ENCODE measurements around the gene SDHAF4. TPM values are rescaled to one million over a fixed set of nuclear protein-coding genes. Genes with fewer than 3 reads are reported as not detected.

Gene SDHAF4
- total RNA-seq, 1 donor from 2014 or later: 11.0 TPM

- no peak overlapping the region for H3K9ac ChIP-seq (ENCODE audit: low read depth in 1 of 3, low read length in 3 of 3)
- no peaks in the 10 kb centered on the region for H3K4me1 ChIP-seq (ENCODE audit: control insufficient read depth in 3 of 3, insufficient read depth in 3 of 3, low read length in 3 of 3)
- H3K27me3 ChIP-seq (ENCODE audit: control insufficient read depth in 3 of 3, insufficient read depth in 3 of 3, low read length in 3 of 3): no peaks in the 10 kb centered on the region
- H3K36me3 ChIP-seq (ENCODE audit: control insufficient read depth in 3 of 3, insufficient read depth in 3 of 3, low read length in 3 of 3): no peaks in the 10 kb centered on the region
- no peak overlapping the region for H3K27ac ChIP-seq (ENCODE audit: low read depth, low read length)
- H3K9me3 ChIP-seq (ENCODE audit: control insufficient read depth in 3 of 3, low read length in 3 of 3): peaks cover 0 to 3% (median 0%) of the 10 kb centered on the region in 3 donors
- H3K4me3 ChIP-seq (ENCODE audit: low read length in 3 of 3): no peak overlapping the region
Measured at GRCh38 chr6:70620746-70621145, 54.0 kb downstream of the SDHAF4 start.

- Histone ChIP-seq H3K9me3 (ENCODE audit: control insufficient read depth in 3 of 3, low read length in 3 of 3) (peaks cover 0 to 3% (median 0%) of the 10 kb centered on the region in 3 donors), H3K27ac (ENCODE audit: low read depth, low read length) (no peak overlapping the region), H3K27me3 (ENCODE audit: control insufficient read depth in 3 of 3, insufficient read depth in 3 of 3, low read length in 3 of 3) (no peaks in the 10 kb centered on the region), H3K9ac (ENCODE audit: low read depth in 1 of 3, low read length in 3 of 3) (no peak overlapping the region), H3K4me1 (ENCODE audit: control insufficient read depth in 3 of 3, insufficient read depth in 3 of 3, low read length in 3 of 3) (no peaks in the 10 kb centered on the region), H3K4me3 (ENCODE audit: low read length in 3 of 3) (no peak overlapping the region), H3K36me3 (ENCODE audit: control insufficient read depth in 3 of 3, insufficient read depth in 3 of 3, low read length in 3 of 3) (no peaks in the 10 kb centered on the region)
Measured at GRCh38 chr6:70622461-70622860, 55.7 kb downstream of the SDHAF4 start.

GRCh38 chr6:70625436-70625835 lies 58.7 kb downstream of the SDHAF4 start:
- Histone ChIP-seq H3K4me3 (ENCODE audit: low read length in 3 of 3) (no peak overlapping the region), H3K27ac (ENCODE audit: low read depth, low read length) (no peak overlapping the region), H3K9me3 (ENCODE audit: control insufficient read depth in 3 of 3, low read length in 3 of 3) (peaks cover 0 to 3% (median 0%) of the 10 kb centered on the region in 3 donors), H3K9ac (ENCODE audit: low read depth in 1 of 3, low read length in 3 of 3) (no peak overlapping the region), H3K4me1 (ENCODE audit: control insufficient read depth in 3 of 3, insufficient read depth in 3 of 3, low read length in 3 of 3) (no peaks in the 10 kb centered on the region), H3K36me3 (ENCODE audit: control insufficient read depth in 3 of 3, insufficient read depth in 3 of 3, low read length in 3 of 3) (no peaks in the 10 kb centered on the region), H3K27me3 (ENCODE audit: control insufficient read depth in 3 of 3, insufficient read depth in 3 of 3, low read length in 3 of 3) (no peaks in the 10 kb centered on the region)

GRCh38 chr6:70627500-70628254 lies 60.9 kb downstream of the SDHAF4 start:
- Histone ChIP-seq H3K27me3 (ENCODE audit: control insufficient read depth in 3 of 3, insufficient read depth in 3 of 3, low read length in 3 of 3) (no peaks in the 10 kb centered on the region), H3K4me1 (ENCODE audit: control insufficient read depth in 3 of 3, insufficient read depth in 3 of 3, low read length in 3 of 3) (no peaks in the 10 kb centered on the region), H3K27ac (ENCODE audit: low read depth, low read length) (no peak overlapping the region), H3K9ac (ENCODE audit: low read depth in 1 of 3, low read length in 3 of 3) (no peak overlapping the region), H3K4me3 (ENCODE audit: low read length in 3 of 3) (no peak overlapping the region), H3K36me3 (ENCODE audit: control insufficient read depth in 3 of 3, insufficient read depth in 3 of 3, low read length in 3 of 3) (no peaks in the 10 kb centered on the region), H3K9me3 (ENCODE audit: control insufficient read depth in 3 of 3, low read length in 3 of 3) (peaks cover 0 to 3% (median 0%) of the 10 kb centered on the region in 3 donors)

- Histone ChIP-seq H3K9ac (ENCODE audit: low read depth in 1 of 3, low read length in 3 of 3) (no peak overlapping the region), H3K27ac (ENCODE audit: low read depth, low read length) (no peak overlapping the region), H3K4me3 (ENCODE audit: low read length in 3 of 3) (no peak overlapping the region), H3K9me3 (ENCODE audit: control insufficient read depth in 3 of 3, low read length in 3 of 3) (no peaks in the 10 kb centered on the region), H3K36me3 (ENCODE audit: control insufficient read depth in 3 of 3, insufficient read depth in 3 of 3, low read length in 3 of 3) (no peaks in the 10 kb centered on the region), H3K4me1 (ENCODE audit: control insufficient read depth in 3 of 3, insufficient read depth in 3 of 3, low read length in 3 of 3) (no peaks in the 10 kb centered on the region), H3K27me3 (ENCODE audit: control insufficient read depth in 3 of 3, insufficient read depth in 3 of 3, low read length in 3 of 3) (no peaks in the 10 kb centered on the region)
Measured at GRCh38 chr6:70629929-70630328, 63.2 kb downstream of the SDHAF4 start.

GRCh38 chr6:70633870-70634269 lies 67.1 kb downstream of the SDHAF4 start:
- Histone ChIP-seq H3K4me3 (ENCODE audit: low read length in 3 of 3) (no peak overlapping the region), H3K4me1 (ENCODE audit: control insufficient read depth in 3 of 3, insufficient read depth in 3 of 3, low read length in 3 of 3) (no peaks in the 10 kb centered on the region), H3K27me3 (ENCODE audit: control insufficient read depth in 3 of 3, insufficient read depth in 3 of 3, low read length in 3 of 3) (no peaks in the 10 kb centered on the region), H3K36me3 (ENCODE audit: control insufficient read depth in 3 of 3, insufficient read depth in 3 of 3, low read length in 3 of 3) (no peaks in the 10 kb centered on the region), H3K27ac (ENCODE audit: low read depth, low read length) (no peak overlapping the region), H3K9ac (ENCODE audit: low read depth in 1 of 3, low read length in 3 of 3) (no peak overlapping the region), H3K9me3 (ENCODE audit: control insufficient read depth in 3 of 3, low read length in 3 of 3) (no peaks in the 10 kb centered on the region)

GRCh38 chr6:70636596-70636995 lies 69.9 kb downstream of the SDHAF4 start:
- Histone ChIP-seq H3K36me3 (ENCODE audit: control insufficient read depth in 3 of 3, insufficient read depth in 3 of 3, low read length in 3 of 3) (no peaks in the 10 kb centered on the region), H3K27ac (ENCODE audit: low read depth, low read length) (no peak overlapping the region), H3K27me3 (ENCODE audit: control insufficient read depth in 3 of 3, insufficient read depth in 3 of 3, low read length in 3 of 3) (no peaks in the 10 kb centered on the region), H3K4me3 (ENCODE audit: low read length in 3 of 3) (no peak overlapping the region), H3K9me3 (ENCODE audit: control insufficient read depth in 3 of 3, low read length in 3 of 3) (no peaks in the 10 kb centered on the region), H3K4me1 (ENCODE audit: control insufficient read depth in 3 of 3, insufficient read depth in 3 of 3, low read length in 3 of 3) (no peaks in the 10 kb centered on the region), H3K9ac (ENCODE audit: low read depth in 1 of 3, low read length in 3 of 3) (no peak overlapping the region)

- H3K27ac ChIP-seq (ENCODE audit: low read depth, low read length): no peak overlapping the region
- no peaks in the 10 kb centered on the region for H3K36me3 ChIP-seq (ENCODE audit: control insufficient read depth in 3 of 3, insufficient read depth in 3 of 3, low read length in 3 of 3)
- no peak overlapping the region for H3K4me3 ChIP-seq (ENCODE audit: low read length in 3 of 3)
- no peak overlapping the region for H3K9ac ChIP-seq (ENCODE audit: low read depth in 1 of 3, low read length in 3 of 3)
- H3K9me3 ChIP-seq (ENCODE audit: control insufficient read depth in 3 of 3, low read length in 3 of 3): no peaks in the 10 kb centered on the region
- H3K4me1 ChIP-seq (ENCODE audit: control insufficient read depth in 3 of 3, insufficient read depth in 3 of 3, low read length in 3 of 3): no peaks in the 10 kb centered on the region
- peaks cover 0 to 3% (median 0%) of the 10 kb centered on the region in 3 donors for H3K27me3 ChIP-seq (ENCODE audit: control insufficient read depth in 3 of 3, insufficient read depth in 3 of 3, low read length in 3 of 3)
Measured at GRCh38 chr6:70638468-70638867, 71.7 kb downstream of the SDHAF4 start.

Other genes with a start within 250 kb of the SDHAF4 start
- gene FAM135A, start 153.4 kb upstream of the SDHAF4 start, total RNA-seq: 41.8 TPM
- 13.6 TPM for gene SMAP1, start 101.0 kb downstream of the SDHAF4 start, total RNA-seq